Measurements from ENCODE around the gene SLC25A6.
"Not testable (repeated sequence)": the region's sequence is repeated elsewhere in the genome, so short reads cannot be mapped to it uniquely, and the experiment has no call there.

The SLC25A6 gene

DNA sequence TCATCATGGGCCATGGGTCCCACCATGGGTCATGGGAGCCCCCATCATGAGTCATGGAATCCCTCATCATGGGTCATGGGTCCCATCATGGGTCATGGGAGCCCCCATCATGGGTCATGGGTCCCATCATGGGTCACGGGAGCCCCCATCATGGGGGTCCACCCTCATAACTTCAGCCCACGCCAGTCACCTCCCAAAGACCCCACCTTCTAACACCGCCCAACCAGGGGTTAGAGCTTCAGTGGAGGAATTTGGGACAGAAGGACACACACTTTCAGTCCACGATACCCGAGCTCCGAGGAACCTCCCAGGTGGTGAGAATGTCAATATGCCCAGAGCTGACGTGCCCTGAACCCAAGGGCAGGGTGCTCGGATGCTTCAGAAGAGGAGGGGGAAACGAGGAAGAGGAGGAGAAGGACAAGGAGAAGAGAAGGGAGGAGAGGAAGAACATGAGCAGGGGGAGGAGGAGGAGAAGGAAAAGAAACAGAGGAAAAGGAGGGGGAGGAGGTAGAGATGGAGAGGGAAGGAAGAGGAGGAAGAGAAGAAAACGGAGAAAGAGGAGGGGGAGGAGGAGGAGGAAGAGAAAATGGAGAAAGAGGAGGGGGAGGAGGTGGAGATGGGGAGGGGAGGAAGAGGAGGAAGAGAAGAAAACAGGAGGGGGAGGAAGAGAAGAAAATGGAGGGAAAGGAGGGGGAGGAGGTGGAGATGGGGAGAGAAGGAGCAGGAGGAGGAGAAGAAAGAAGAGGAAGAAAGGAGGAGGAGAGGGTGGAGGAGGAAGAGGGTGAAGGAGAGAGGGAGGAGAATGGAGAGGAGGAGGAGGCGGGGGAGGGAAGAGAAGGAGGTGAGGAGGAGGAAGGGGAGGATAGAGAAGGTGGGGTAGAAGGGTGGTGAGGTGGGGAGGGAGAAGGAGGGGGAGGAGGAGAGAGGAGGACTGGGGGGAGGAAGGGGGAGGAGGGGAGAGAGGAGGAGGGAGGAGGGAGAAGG is 37.6 kb downstream of the SLC25A6 start:
- no peak for TF ChIP-seq ZFX (IDR thresholded peaks at IDR 0.05)
- TF ChIP-seq, protein P1, sequence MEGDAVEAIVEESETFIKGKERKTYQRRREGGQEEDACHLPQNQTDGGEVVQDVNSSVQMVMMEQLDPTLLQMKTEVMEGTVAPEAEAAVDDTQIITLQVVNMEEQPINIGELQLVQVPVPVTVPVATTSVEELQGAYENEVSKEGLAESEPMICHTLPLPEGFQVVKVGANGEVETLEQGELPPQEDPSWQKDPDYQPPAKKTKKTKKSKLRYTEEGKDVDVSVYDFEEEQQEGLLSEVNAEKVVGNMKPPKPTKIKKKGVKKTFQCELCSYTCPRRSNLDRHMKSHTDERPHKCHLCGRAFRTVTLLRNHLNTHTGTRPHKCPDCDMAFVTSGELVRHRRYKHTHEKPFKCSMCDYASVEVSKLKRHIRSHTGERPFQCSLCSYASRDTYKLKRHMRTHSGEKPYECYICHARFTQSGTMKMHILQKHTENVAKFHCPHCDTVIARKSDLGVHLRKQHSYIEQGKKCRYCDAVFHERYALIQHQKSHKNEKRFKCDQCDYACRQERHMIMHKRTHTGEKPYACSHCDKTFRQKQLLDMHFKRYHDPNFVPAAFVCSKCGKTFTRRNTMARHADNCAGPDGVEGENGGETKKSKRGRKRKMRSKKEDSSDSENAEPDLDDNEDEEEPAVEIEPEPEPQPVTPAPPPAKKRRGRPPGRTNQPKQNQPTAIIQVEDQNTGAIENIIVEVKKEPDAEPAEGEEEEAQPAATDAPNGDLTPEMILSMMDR (conservative IDR thresholded peaks at IDR 0.05) = no peak
- no peak overlapping the region for H3K27ac ChIP-seq

DNA sequence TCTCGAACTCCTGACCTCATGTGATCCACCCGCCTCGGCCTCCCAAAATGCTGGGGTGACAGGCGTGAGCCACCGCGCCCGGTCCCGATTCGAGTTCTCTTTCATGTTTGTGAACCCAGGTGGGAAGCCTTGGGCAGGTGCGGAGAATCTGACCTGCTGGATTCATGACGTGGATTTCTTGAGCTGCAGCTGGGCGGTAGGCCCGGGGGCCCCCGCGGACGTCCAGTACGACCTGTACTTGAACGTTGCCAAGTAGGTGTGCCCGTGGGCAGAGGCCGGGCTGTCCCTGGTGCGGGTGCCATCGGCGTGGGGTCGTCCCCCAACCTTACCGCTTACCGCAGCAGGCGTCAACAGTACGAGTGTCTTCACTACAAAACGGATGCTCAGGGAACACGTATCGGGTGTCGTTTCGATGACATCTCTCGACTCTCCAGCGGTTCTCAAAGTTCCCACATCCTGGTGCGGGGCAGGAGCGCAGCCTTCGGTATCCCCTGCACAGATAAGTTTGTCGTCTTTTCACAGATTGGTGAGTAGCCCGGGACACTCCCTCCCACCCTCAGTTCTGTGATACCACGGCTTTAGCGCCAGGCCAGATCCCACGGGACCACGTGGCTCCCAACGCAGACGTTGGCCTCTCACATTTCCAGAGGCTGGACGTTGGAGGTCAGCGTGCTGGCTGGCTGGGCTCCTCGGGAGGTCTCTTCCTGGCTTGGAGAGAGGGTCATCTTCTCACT is 39.8 kb downstream of the SLC25A6 start:
- H3K27ac ChIP-seq = no peak overlapping the region
- TF ChIP-seq ZFX (IDR thresholded peaks at IDR 0.05) = no peak
- TF ChIP-seq, protein P1 (conservative IDR thresholded peaks at IDR 0.05) = no peak

DNA sequence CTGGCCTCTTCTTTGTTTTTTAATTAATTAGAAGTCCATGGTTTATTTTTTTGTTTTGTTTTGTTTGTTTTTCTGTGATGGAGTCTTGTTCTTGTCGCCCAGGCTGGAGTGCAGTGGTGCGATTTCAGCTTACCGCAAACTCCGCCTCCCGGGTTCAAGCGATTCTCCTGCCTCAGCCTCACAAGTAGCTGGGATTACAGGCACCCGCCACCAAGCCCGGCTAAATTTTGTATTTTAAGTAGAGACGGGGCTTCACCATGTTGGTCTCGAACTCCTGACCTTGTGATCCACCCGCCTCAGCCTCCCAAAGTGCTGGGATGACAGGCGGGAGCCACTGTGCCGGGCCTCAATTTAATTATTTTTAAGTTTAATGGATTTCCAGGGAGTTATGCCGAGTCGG is 42.3 kb downstream of the SLC25A6 start:
- H3K27ac ChIP-seq = not testable (repeated sequence)

DNA sequence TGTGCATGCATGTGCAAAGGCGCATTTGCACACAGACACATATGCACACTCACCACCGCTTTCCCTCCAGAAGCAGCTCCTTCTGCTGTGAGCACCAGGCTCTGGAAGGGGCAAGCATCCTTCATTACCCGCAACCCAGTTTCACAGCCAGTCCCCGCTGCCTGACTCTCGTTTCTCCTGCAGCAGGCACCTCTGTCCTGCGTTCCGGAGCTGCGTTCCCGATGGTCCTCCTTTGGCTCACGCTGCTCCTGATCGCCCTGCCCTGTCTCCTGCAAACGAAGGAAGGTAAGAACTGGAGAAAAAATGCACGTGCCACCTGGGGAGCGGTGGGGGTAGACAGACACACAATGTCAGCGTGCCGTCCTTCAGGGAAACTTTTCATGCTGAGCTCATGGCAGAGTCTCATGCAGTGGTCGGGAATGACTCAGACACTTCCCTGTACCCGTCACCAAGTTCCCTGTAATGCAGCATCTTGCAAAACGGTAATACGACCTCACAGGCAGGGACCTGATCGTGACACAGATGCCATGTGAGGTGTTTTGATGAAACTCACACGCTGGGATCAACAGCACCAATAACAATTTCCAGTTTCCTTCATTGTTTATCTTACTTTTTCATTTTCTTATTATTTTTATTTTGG is 50.2 kb downstream of the SLC25A6 start:
- TF ChIP-seq, protein P1 (conservative IDR thresholded peaks at IDR 0.05) = no peak
- no peak for TF ChIP-seq ZFX (IDR thresholded peaks at IDR 0.05)
- no peak overlapping the region for H3K27ac ChIP-seq

DNA sequence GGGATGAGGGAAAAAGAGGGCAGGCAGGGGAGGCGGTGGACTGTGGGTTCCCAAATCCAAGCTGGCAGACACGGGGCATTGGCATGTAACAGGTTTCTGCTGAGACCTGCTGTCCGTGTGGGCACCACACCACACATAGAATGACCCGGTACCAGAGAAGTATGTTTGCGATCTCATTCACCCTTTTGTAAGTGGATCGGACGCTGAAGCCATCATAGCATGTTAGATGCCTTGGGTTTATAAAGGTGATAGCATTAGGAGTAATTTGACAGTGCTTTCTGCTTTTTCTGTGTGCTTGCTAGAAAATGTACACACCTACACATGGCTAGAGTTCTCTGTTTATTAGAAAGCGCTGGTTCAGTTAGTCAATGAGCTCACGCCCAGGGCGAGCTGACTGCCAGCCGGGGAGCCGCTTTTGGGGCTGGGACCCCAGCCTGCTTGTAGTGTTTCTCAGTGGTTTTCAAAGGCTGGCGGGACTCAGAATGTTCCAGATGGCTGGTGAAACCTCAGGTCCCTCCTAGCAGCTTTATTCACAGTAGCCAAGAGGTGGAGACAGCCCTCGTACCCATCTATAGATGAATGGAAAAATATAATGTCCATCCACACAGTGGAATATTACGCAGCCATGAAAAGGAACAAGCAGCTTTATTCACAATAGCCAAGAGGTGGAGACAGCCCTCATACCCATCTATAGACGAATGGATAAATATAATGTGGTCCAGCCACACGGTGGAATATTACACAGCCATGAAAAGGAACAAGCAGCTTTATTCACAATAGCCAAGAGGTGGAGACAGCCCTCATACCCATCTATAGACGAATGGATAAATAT is 54.7 kb downstream of the SLC25A6 start:
- no peak for TF ChIP-seq ZFX (IDR thresholded peaks at IDR 0.05)
- TF ChIP-seq, protein P1 (conservative IDR thresholded peaks at IDR 0.05) = no peak
- no peak overlapping the region for H3K27ac ChIP-seq

DNA sequence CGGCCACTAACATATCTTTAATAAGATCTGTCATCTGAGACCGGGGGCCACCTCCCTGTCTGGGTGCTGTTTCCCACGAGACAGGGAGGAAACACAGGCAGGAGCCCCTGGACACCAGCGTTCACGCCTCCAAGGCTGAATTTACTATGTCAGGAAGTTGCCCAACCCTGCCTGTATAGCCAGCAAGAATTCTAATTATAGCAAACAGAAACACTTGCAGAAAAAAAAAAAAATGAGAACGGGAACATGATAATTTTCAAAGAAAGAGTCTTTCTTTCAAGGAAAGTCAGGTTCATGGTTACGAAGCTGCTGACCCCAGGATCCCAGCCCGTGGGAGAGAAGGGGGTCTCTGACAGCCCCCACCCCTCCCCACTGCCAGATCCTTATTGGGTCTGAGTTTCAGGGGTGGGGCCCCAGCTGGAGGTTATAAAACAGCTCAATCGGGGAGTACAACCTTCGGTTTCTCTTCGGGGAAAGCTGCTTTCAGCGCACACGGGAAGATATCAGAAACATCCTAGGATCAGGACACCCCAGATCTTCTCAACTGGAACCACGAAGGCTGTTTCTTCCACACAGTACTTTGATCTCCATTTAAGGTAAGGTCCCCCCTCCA is 55.5 kb downstream of the SLC25A6 start, which contains the start of gene IL3RA:
Gene IL3RA, plus strand, starts transcription at position 455 of the 613 bp plus-strand sequence. CDS start 4,981 bp downstream, outside the sequence.
- TF ChIP-seq, protein P1 (conservative IDR thresholded peaks at IDR 0.05) = no peak
- TF ChIP-seq ZFX (IDR thresholded peaks at IDR 0.05) = no peak
- H3K27ac ChIP-seq = no peak within 1 kb of the TSS
